Melanocyte of skin (primary cell): ENCODE measurements around the gene NIPSNAP3A. TPM values are rescaled to one million over a fixed set of nuclear protein-coding genes. Genes with fewer than 3 reads are reported as not detected.

Experiments used
- total RNA-seq, 2 donors: library from RNA; depleted of rRNA; stranded (reverse); fragments of >200 nt; gene quantifications; 2 replicates each; pipeline ENCODE4 v1.2.3, GENCODE V29; 2012

The NIPSNAP3A gene
- 10 to 100 TPM; 26.2 to 31.0 TPM for total RNA-seq

DNA sequence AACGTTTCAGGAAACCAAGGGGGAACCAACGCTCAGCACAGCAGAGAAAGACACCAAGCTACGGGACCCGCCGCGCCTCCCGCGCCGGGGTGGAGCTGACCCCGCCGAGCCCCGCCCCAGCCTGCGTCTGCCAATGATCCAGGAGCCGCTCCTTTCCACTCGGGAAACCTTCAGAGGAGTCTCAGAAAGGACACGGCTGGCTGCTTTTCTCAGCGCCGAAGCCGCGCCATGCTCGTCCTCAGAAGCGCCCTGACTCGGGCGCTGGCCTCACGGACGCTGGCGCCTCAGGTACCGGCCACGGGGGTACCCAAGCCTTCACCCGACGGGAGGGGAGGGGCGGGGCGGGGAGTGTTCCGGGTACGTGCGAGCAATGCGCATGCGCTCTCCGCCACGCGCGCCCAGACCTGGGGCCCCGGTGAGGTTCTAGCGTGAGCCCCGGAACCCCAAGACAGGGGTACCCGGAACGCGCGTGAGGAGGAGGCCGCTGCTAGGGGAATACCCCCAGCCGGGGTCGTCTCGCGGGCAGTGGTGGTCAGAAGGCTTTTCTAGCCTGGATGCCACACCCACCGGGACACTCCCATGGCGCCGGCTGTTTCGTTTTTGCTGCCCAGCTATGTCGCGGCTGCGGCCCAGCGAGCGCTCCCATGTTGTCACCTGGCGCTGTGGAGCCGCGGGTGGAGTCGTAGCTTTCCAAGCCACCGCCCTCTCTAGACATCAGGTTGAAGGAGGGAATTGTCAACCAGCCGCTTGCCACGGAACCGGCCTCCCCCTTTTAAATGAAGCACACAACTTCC is at the start of gene NIPSNAP3A:
TSS of gene NIPSNAP3A (plus strand) at position 119 of the 794 bp plus-strand sequence. CDS start at position 229, 110 bp downstream.

Other genes with a start within 250 kb of the NIPSNAP3A start
- not detected for gene OR13F1, start 243.4 kb upstream of the NIPSNAP3A start, total RNA-seq
- gene OR13C4, start 220.5 kb upstream of the NIPSNAP3A start, total RNA-seq = not detected
- gene OR13C3, start 210.8 kb upstream of the NIPSNAP3A start, total RNA-seq = not detected
- not detected for gene OR13C8, start 178.5 kb upstream of the NIPSNAP3A start, total RNA-seq
- not detected for gene OR13C5, start 148.3 kb upstream of the NIPSNAP3A start, total RNA-seq
- not detected for gene OR13C2, start 142.1 kb upstream of the NIPSNAP3A start, total RNA-seq
- gene OR13C9, start 129.5 kb upstream of the NIPSNAP3A start, total RNA-seq = not detected
- not detected for gene OR13D1, start 53.2 kb upstream of the NIPSNAP3A start, total RNA-seq
- 1 to 10 TPM in 1 of 2 donors, under 1 TPM in 1; 0.67 to 1.0 TPM for gene NIPSNAP3B, start 16.4 kb downstream of the NIPSNAP3A start, total RNA-seq
- gene ABCA1, start 180.5 kb downstream of the NIPSNAP3A start, total RNA-seq = 10 to 100 TPM; 25.1 to 50.3 TPM